Measurements from ENCODE around the gene OSER1. TPM values are rescaled to one million over a fixed set of nuclear protein-coding genes. Genes with fewer than 3 reads are reported as not detected.

The OSER1 gene
- total and polyA plus RNA-seq, 9 of the 15 experiments (the other 6 are each of a cell fraction or from before 2014, with no cell fraction given) = 15.5 to 57.3 (median 19.9) TPM

DNA sequence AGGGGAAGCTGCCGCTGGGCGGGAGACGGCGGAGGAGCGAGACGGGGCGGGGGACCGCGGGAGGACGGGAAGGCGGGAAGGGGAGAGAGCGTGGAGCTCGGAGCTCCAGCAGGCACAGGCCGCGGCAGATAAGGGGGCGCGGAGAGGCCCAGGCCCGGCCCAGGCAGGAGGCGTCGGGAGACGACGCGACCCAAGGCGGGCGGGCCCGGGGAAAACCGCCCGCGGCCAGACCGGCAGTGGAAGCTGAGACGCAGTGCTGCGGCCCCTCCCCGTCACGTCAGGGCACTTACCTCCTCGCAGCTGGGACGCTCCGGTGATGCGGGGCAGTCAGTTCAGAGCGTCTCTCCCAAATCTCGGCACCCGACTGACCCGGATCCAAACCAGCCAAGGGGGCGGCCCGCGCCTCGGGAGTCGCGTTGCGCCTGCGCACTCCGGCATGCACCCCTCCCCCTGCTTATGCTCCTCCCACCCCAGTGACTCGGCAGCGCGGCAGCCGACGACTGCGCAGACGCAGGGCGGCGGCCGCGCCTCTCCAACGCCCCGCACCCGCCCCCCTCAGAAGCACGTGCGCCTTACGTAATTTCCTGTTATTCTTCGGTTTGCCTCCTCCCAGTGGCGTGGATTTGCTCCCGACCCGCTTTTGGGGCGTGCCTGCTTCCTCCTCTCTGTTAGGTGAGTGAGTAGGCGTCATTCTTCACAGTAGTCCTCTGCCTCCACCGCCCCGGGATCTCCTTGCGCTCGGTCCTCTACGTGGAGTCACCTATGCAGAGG lies at the start of gene OSER1 (continued):
- TF ChIP-seq, protein P1, sequence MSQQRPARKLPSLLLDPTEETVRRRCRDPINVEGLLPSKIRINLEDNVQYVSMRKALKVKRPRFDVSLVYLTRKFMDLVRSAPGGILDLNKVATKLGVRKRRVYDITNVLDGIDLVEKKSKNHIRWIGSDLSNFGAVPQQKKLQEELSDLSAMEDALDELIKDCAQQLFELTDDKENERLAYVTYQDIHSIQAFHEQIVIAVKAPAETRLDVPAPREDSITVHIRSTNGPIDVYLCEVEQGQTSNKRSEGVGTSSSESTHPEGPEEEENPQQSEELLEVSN (IDR thresholded peaks at IDR 0.05; ENCODE audit: borderline replicate concordance in 1 of 2, extremely low read depth in 1 of 2, insufficient read depth in 1 of 2, insufficient read length in 1 of 2, low read depth in 1 of 2, low read length in 1 of 2, poor library complexity in 1 of 2, severe bottlenecking in 1 of 2) = peak; percentile 86 to 96
- TF ChIP-seq HOXB6 (CRISPR knock-in tag; IDR thresholded peaks at IDR 0.05; ENCODE audit: borderline replicate concordance) (no peak), MBD1 (CRISPR knock-in tag; IDR thresholded peaks at IDR 0.05) (no peak), SNAPC5 (CRISPR knock-in tag; IDR thresholded peaks at IDR 0.05) (no peak), CREB1 (IDR thresholded peaks at IDR 0.05) (peak; percentile 82), CREB1 (CRISPR knock-in tag; IDR thresholded peaks at IDR 0.05) (peak; percentile 82), NCOA6 (IDR thresholded peaks at IDR 0.05) (no peak), PTBP1 (IDR thresholded peaks at IDR 0.05; ENCODE audit: low read depth, low read length) (no peak), MTA3 (IDR thresholded peaks at IDR 0.05; ENCODE audit: borderline replicate concordance) (0 out of 2 replicates have a peak, but pooled peaks have one; percentile 46), CXXC5 (CRISPR knock-in tag; IDR thresholded peaks at IDR 0.05) (peak; percentile 95), ATF1 (CRISPR knock-in tag; IDR thresholded peaks at IDR 0.05) (no peak), ATF1 (tag; IDR thresholded peaks at IDR 0.05) (peak; percentile 93), GTF2E2 (tag; IDR thresholded peaks at IDR 0.05) (peak; percentile 69), ZNF583 (CRISPR knock-in tag; IDR thresholded peaks at IDR 0.05) (no peak)
- TF ChIP-seq, protein P2, sequence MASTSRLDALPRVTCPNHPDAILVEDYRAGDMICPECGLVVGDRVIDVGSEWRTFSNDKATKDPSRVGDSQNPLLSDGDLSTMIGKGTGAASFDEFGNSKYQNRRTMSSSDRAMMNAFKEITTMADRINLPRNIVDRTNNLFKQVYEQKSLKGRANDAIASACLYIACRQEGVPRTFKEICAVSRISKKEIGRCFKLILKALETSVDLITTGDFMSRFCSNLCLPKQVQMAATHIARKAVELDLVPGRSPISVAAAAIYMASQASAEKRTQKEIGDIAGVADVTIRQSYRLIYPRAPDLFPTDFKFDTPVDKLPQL (IDR thresholded peaks at IDR 0.05; ENCODE audit: extremely low read depth, insufficient read length) = no peak
- TF ChIP-seq, protein P3, sequence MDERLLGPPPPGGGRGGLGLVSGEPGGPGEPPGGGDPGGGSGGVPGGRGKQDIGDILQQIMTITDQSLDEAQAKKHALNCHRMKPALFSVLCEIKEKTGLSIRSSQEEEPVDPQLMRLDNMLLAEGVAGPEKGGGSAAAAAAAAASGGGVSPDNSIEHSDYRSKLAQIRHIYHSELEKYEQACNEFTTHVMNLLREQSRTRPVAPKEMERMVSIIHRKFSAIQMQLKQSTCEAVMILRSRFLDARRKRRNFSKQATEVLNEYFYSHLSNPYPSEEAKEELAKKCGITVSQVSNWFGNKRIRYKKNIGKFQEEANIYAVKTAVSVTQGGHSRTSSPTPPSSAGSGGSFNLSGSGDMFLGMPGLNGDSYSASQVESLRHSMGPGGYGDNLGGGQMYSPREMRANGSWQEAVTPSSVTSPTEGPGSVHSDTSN (CRISPR knock-in tag; IDR thresholded peaks at IDR 0.05; ENCODE audit: low read depth) = no peak
- TF ChIP-seq, protein P3 (tag; conservative IDR thresholded peaks at IDR 0.05; ENCODE audit: low read depth) = no peak
- TF ChIP-seq, protein P4, sequence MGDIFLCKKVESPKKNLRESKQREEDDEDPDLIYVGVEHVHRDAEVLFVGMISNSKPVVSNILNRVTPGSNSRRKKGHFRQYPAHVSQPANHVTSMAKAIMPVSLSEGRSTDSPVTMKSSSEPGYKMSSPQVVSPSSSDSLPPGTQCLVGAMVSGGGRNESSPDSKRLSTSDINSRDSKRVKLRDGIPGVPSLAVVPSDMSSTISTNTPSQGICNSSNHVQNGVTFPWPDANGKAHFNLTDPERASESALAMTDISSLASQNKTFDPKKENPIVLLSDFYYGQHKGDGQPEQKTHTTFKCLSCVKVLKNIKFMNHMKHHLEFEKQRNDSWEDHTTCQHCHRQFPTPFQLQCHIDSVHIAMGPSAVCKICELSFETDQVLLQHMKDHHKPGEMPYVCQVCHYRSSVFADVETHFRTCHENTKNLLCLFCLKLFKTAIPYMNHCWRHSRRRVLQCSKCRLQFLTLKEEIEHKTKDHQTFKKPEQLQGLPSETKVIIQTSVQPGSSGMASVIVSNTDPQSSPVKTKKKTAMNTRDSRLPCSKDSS (IDR thresholded peaks at IDR 0.05; ENCODE audit: low read depth, partially characterized antibody) = no peak
- TF ChIP-seq, protein P5, sequence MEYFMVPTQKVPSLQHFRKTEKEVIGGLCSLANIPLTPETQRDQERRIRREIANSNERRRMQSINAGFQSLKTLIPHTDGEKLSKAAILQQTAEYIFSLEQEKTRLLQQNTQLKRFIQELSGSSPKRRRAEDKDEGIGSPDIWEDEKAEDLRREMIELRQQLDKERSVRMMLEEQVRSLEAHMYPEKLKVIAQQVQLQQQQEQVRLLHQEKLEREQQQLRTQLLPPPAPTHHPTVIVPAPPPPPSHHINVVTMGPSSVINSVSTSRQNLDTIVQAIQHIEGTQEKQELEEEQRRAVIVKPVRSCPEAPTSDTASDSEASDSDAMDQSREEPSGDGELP (CRISPR knock-in tag; IDR thresholded peaks at IDR 0.05; ENCODE audit: borderline replicate concordance) = peak; percentile 93
